ENCODE results near the gene BIN1.

GRCh38 chr2:127097471-127097765 is 9.5 kb downstream of the BIN1 start:
- TF ChIP-seq, protein P1, sequence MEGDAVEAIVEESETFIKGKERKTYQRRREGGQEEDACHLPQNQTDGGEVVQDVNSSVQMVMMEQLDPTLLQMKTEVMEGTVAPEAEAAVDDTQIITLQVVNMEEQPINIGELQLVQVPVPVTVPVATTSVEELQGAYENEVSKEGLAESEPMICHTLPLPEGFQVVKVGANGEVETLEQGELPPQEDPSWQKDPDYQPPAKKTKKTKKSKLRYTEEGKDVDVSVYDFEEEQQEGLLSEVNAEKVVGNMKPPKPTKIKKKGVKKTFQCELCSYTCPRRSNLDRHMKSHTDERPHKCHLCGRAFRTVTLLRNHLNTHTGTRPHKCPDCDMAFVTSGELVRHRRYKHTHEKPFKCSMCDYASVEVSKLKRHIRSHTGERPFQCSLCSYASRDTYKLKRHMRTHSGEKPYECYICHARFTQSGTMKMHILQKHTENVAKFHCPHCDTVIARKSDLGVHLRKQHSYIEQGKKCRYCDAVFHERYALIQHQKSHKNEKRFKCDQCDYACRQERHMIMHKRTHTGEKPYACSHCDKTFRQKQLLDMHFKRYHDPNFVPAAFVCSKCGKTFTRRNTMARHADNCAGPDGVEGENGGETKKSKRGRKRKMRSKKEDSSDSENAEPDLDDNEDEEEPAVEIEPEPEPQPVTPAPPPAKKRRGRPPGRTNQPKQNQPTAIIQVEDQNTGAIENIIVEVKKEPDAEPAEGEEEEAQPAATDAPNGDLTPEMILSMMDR (IDR thresholded peaks at IDR 0.05; ENCODE audit: low read depth, low read length), result no peak
- no peak for TF ChIP-seq EZH2phosphoT487 (IDR thresholded peaks at IDR 0.05; ENCODE audit: low read depth)
